22Rv1 (cell line): ENCODE data around the gene ANAPC13.

Experiments
- CTCF ChIP-seq: fragments of 450-650 bp; IDR thresholded peaks from 2 replicates; pipeline ENCODE4 v1.5.1; 2017; ENCODE audit warnings: mild to moderate bottlenecking
- ZFX ChIP-seq: fragments of 450-650 bp; IDR thresholded peaks from 2 replicates; pipeline ENCODE4 v1.6.1; 2017; ENCODE audit warnings: antibody characterized with exemption, borderline replicate concordance

- no peak for TF ChIP-seq CTCF
- TF ChIP-seq ZFX, result no peak
Measured at GRCh38 chr3:134533493-134533892, 47.7 kb upstream of the ANAPC13 start.
